HG03460 (cell line): Measurements from ENCODE around the gene TLN1.

ENCODE experiments used
- ATAC-seq: cut with Tn5 transposase; IDR thresholded peaks from one replicate; pipeline ENCODE4 v1.9.1; 2021; ENCODE audit not compliant: unreplicated experiment

The TLN1 gene

DNA sequence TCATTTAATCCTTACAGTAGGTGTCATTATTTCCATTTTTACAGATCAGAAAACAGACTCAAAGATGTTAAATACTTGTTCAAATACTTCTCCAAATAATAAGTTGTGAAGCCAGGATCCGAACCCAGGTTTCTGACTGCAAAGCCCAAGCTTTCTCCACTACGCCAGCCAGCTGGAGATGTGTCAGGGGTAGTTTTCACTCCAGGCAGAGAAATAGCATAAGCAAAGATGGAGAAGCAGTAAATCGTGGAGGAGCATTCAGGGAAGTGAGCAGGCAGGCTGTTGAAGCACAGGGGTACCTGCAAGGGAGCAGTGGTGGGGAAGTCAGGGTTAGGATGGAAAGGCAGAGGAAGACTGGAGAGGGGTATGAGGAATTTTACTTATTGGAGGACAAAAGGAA is 2.9 kb downstream of the TLN1 start:
- no peak for ATAC-seq

- no peak for ATAC-seq
Measured at GRCh38 chr9:35728041-35728971, 3.7 kb downstream of the TLN1 start.

DNA sequence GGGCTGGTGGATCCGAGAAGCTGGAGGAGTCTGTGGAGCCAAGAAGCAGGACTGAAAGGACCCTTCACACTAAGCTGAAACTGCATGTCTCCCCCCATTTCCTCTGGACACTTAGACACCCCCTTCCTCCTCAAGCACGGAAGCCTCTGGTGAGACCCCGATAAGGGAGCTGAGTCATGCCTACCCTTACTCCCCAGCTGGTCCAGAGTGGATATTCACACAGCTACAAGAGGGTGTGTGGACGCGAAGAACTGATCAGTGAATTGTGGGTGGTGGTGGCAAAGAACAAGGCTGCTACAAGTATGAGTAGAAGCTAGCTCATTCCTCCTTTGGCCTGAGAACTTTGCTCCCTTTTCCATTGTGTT is 4.3 kb downstream of the TLN1 start:
- no peak for ATAC-seq

GRCh38 chr9:35726931-35727330 is 5.1 kb downstream of the TLN1 start:
- no peak for ATAC-seq

DNA sequence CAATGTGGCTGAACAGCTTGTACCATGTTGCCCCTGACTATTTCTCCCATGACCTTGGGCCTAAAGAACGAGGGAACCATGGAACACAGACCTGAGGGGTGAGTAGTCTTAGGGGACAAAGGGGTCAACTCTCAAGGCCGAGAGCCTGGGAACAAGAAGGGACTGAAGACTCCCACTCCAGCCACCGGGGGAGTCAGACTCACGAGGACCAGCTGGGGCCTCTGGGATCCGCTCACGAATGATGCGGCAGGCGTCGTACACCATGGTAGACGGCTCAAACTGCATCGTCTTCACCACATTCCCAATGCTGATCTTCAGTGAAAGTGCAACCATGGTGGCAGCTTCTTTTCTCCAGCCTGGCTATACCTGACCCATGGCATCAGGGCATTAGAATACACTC is 6.6 kb downstream of the TLN1 start:
- ATAC-seq, result no peak

DNA sequence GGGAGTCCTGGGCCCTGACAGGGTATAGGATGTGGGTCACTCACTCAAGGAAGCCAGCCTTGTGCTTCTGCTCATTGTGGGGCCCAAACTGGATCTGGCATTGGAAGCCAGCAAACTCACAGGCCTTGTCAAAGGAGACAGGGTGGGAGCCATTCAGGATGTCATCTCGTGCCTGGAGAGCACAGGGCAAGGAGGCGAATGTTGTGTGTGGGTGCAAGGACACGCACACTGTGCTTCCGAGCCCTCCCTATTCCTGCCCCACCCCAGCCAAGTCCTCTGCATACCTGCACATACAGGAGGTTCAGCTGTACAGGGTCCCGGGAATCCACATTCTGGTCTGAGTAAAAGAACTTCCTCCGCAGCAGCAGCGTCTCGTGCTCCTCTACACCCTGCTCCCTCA is 8.1 kb downstream of the TLN1 start:
- no peak for ATAC-seq

- no peak for ATAC-seq
Measured at GRCh38 chr9:35723426-35723825, 8.6 kb downstream of the TLN1 start.

DNA sequence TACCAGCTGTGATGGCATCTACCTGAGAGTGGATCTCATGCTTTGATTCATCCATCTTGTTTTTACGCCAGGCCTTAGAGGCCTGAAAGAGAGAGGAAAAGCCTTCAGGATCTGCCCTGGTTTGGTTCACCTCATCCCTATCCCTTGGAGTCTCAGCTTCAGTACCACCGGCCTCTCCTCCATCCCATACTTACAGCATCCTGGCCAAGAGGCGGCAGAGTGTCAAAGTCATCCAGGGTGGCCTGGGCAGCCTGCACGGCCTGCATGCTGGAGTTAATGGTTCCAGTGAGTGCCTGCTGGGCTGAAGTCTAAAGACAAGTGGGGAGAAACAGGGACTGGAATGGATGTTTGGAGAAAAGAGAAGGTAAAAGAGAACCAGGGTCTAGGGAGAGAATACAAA is 12.4 kb downstream of the TLN1 start:
- no peak for ATAC-seq

DNA sequence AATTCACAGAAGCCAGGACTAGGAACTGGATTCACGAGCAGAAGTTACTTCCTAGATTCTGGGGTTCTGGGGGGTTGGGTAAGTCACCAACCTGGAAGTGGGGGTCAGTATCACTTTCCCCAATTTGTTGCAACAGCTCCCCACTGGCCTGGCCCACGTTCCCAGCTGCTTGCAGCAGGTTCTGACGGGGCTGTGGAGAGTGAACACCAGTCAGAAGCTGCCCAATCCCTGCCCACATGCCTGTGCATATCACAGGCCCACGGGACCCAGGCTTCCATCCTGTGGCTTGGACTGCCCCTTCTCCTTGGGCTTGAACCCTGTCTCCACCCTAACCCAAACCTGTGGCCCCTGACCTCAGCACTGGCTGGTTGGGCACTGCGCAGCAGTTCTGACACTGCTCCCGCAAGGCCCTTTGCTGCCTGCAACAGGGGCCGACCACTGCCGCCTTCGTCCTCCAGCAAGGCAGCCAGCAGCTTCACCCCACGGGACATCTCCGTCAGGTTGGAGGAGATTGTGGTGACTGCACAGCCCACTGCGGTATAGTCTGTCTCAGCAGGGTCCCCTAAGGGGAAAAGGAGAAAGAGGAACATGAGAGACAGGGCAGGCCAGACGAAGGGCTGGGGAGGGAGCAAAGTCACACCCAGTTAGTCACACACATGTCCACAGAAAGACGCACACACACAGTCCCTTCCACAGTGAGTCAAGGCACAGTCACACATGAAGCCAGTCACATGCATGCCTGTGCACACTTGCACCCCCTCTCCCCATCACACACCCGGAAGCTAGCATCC is 13.1 kb downstream of the TLN1 start:
- no peak for ATAC-seq

DNA sequence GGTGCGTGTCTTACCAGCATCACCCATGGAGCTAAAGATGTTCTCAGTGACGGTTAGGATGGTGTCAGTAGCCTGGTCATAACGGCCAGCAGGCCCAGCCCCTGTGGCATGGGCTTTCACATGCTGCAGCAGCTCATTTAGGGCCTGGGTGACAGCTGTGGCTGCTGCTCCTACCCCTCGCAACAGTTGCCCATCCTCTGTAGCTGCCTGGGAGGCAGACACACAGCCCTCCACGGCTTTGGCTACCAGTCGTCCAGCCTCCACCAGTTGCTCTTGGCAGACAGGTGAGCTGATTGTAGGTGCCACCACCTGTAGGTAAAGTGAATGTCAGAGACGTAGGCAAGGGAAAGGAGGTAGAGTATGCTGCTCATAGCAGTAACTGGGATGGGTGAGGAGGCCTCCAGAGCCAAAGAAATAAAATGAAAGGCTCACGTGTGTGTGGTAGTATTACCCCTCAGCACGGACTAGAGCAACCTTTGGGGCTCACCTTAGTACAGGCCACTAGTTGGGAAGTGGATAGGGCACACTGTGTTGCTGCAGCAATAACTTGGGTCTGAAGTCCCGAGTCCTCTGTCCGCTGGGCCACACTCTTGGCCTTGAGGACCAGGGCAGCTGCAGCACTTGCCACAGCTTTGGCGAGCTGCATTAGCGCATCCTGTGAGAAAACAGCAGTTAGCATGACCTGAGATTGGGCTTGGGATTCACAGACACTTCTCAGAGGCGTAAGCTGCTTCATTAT is 14.7 kb downstream of the TLN1 start:
- ATAC-seq, result no peak

- ATAC-seq, result no peak
Measured at GRCh38 chr9:35716230-35716629, 15.8 kb downstream of the TLN1 start.

DNA sequence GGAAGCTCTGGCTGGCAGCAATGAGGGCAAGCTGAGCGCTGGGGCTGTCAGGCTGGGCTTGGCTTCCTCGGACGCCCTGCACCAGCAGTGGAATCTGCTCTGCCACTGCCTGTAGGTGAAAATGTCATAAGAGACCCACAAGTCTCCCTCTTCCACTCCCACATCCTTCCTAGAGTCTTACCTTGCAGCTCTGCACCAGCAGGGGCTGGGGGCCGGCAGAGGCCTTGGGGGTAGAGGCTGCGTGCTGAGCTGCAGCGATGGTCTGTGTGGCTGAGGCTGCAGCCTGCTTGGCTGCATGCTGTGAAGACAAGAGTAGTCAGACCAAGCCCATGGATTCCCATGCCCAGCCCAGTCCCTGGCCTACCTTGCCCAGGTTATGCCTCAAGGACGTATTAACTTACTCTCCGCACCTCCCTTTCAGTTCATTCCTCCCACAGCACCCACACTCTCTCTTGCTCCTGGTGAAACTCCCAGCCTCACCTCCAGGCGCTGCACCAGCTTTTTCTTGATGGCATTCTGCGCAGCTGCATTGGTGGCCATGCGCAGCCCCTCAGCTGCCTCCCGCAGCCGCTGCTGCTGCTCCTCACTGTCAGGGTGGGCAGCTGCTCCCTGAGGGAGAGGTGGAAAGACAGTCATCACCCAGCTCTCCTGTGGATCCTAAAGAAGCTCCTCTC is 17.3 kb downstream of the TLN1 start:
- ATAC-seq, result no peak

GRCh38 chr9:35714123-35714522 is 17.9 kb downstream of the TLN1 start:
- ATAC-seq, result no peak

GRCh38 chr9:35713578-35713977 is 18.4 kb downstream of the TLN1 start:
- no peak for ATAC-seq

DNA sequence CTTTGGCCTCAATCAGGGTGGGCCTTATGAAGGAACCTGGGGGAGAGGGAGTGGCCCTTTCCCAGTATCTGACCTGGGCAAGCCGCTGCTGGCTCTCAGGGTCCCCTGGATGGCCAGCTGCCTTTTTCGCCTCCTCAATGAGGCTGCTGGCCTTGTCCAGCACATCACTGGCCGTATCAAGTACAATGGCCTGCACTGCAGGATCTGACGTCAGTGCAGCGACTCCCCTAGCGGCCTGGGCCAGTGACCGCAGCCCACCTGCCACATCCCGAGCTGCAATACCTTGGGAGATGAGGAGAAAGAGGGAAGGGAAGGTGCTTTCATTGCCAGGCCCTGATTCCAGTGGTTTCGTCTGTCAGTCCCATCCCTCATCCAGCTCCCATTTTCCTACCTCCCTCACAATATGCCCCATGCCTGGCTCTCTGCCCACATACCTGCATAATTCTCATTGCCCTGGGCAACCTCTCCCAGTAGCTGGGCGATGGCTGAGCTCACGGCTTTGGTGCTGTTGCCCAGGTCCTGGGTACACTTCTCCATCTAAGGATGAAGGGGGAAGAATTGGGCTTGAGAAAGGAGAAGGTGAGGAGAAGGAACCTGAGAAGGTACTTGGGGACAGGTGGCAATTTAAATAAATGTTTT is 19.1 kb downstream of the TLN1 start:
- ATAC-seq, result no peak

DNA sequence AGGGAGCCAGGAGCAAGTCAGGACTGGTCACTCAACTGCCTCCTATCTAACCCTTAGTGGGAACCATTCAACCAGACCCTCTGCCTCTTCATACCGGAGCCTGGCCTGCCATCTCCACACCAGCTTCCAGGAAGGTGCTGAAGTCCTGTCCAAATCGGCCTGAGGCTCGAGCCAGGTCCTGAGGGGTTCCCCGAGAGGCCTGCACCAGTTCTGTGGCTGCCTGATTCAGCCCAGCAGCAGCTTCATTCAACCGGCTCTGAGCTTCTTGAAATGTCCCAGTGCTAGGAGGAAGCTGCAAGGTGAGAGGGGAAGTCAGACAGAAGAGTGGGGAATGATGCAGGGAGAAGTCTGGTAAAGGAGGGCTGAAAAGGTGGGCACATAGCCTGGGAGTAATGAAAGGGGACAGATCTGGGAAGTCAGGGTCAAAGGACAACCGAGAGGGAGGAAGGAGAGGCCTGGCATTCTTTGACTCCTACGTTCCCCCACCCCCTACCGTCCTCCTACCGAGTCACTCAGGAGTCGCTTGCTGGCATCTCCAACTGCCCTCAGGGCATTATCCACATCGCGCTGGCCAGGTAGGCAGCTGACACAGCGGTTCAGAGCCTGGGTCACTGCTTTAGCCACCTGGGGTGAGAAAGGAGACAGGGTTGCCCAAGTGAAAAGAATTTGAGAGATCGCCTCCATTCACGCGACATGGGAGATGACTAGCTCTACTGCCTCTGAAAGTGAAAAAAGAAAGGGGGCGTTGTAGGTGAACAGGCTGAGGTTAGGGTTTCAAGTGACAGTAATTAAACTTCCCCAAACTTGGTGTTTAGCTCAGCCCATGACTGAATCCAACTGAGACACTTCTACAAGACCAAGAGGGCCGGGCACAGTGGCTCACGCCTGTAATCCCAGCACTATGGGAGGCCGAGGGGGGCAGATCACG is 20.2 kb downstream of the TLN1 start:
- ATAC-seq, result peak; percentile 50

DNA sequence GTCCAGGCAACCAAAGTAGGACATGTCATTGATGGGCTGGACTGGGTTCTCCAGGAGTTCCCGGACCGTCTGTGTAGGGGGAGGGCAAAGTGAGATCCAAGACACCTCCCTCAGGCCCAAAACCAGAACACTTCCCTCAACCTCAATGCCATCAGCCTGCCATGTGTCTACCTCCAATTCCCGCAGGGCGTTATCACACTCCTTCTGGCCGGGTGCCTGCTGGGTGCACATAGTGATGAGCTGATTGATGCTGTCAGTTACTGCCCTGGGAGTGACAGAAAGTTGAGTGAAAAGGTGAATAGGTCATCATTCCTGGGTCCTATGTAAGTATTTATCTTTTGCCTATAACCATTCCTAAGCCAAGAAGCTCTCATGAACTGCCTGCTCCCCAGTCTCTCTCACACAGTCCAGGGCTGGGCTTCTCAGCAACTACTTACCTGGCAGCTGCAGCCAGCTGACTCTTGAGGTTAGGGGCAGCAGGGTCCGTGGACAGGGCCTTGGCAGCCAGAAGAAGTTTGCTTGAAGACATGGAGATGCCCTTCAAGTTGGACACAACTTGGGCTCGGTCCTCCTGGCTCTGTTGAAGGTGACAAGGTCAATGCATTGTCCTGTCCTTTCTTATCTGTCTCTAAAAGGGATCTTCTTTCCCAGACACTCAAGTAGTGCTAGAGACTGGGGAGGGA is 21.0 kb downstream of the TLN1 start:
- no peak for ATAC-seq

- ATAC-seq, result no peak
Measured at GRCh38 chr9:35708146-35708545, 23.8 kb downstream of the TLN1 start.

DNA sequence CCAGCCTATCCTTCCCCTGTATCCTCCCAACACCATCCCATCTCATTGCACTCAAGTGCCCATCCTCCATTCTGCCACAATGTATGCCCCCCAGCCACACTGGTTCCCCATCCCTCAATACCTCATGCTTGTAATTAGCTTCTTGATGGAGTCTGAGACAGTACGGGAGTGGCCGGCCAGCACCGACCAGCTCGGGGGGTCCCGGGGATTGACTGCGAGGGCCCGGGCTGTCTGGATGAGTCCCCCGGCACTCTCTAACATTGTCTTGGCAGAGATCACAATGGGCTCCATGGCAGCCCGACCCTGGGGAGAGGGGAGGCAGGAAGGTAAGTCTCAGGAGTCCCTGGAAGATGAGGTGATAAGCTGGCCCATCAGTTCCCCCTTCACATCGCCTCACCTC is 25.0 kb downstream of the TLN1 start:
- ATAC-seq, result no peak
